NCI-H2227 treated with DMSO at 0.1 percent for 48 hours (cell line): ENCODE results near the gene CHI3L1.

Source experiments
- DNase-seq: peaks from one replicate; lab custom pipeline; 2025; lab: John Stamatoyannopoulos, UW

The CHI3L1 gene

GRCh38 chr1:203151362-203152157, 34.9 kb downstream of the CHI3L1 start:
- DNase-seq = no peak

GRCh38 chr1:203150511-203151297, 35.8 kb downstream of the CHI3L1 start:
- no peak for DNase-seq

- no peak for DNase-seq
These were observed 37.2 kb downstream of the CHI3L1 start for GRCh38 chr1:203149188-203149840.

GRCh38 chr1:203148579-203148978, 37.9 kb downstream of the CHI3L1 start:
- DNase-seq = no peak

GRCh38 chr1:203148127-203148526, 38.4 kb downstream of the CHI3L1 start:
- DNase-seq = no peak

DNA sequence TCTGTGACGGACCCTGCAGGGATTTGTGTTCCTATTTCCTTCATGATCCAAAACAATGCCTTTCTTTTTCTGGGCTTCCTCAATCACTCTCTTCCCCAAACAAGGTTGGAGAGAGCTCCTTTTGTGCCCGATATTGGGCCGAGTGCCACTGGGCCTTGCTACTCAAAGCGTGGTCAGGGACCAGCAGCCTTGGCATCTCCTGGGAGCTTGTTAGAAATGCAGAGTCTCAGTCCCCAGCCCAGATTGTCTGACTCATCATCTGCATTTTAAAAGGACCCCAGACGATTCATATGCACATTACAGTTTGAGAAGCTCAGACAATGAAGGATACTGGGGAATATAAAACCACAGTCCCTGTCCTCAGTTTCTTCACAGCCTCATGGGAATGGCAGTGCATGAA, 39.1 kb downstream of the CHI3L1 start:
- no peak for DNase-seq

DNA sequence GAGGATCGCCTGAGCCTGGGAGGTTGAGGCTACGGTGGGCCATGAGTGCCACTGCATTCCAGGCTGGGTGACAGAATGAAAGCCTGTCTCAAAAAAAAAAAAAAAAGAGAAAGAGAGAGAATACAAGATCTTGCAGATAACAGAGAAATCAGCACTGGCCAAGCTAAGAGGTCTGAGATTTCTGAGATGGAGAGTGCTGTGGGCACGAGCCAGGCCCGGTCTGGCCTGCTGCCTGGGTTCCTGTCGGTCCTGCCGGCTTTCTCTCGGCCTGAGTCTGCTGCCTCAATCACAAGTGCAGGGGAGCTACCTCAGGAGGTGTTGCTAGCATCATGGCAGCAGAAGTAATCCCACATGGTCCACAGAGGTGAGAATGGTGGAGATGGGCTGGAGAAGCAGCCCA, 40.0 kb downstream of the CHI3L1 start:
- no peak for DNase-seq

GRCh38 chr1:203146042-203146369, 40.5 kb downstream of the CHI3L1 start:
- DNase-seq = no peak

DNA sequence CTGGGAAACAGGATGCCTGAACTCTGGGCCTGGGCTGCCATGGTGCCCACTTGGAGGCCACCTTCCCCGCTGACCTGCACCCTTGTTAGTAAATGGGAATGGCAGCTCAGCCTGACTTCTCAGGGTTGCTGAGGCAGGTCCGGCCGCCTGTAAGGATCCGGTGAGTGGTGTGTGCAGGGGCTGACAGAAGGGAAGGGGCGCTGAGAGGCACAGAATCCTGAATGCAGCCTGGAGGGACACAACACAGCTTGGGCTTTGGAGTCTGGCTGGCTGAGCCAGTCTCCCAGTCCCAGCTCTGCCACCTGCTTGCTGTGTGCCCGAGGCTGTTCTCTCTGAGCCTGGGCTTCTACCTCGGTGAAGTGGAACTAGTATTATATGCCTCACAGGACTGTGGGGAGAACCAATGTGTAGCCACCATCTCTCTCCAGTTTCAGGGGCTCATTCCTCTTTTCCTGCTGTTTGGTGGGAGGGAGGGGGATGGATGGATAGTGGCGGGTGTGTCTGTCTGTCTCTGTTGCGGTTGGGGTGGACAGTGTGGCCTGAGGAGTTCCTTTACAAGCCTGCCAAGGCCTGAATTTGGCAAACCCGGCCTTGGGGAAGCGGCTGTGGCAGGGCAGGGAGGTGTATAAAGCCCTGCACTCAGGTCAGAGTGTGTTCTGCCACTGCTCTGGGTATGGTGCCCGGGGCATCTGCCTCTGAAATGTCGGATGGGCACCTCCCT, 41.0 kb downstream of the CHI3L1 start:
- no peak for DNase-seq

DNA sequence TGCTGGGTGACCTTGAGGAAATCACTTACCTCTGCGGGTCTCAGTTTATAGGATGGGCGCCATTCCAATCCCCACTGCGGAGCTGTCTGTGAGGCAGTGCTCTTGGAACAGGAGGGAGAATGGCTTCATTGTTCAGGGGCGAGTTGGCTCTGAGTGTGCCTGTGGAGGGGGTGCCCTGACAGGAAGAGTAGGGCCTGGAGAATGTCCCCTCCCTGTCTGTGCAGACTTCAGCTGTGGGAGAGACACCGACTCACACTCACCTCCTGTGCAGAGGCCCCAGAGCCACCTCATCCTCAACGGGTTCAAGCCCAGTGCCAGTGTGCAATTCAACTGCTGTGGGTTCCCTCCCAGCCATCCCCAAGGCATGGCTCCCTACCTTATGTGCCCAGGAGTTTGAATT, 41.8 kb downstream of the CHI3L1 start:
- no peak for DNase-seq

GRCh38 chr1:203143641-203144040, 42.9 kb downstream of the CHI3L1 start:
- no peak for DNase-seq

- DNase-seq = no peak
These were observed 43.7 kb downstream of the CHI3L1 start for GRCh38 chr1:203142684-203143408.

GRCh38 chr1:203142124-203142523, 44.4 kb downstream of the CHI3L1 start:
- DNase-seq = no peak

GRCh38 chr1:203140743-203141520, 45.6 kb downstream of the CHI3L1 start:
- DNase-seq = no peak

DNA sequence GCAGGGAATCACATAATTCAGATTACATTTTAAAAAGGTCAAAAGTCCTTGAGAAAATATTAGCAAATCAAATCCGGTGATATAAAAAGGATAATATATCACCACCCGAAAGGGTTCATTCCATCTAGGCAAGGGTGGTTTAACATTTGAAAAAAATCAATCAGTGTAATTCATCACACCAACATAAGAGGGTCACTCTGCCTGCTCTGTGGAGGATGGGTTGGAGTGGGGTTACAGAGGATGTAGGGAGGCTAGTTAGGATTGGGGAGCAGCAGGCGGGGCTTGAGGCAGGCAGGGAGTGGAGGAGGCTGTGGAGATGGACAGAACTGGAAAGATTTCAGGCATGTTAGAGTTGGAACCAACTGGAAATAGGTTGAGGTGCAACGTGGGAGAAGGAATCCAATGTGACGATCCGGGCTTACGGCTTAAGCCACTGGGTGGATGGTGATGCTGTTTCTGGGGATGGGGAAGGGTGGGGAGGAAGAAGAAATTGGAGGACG, 46.5 kb downstream of the CHI3L1 start:
- no peak for DNase-seq

- DNase-seq = no peak
These were observed 48.4 kb downstream of the CHI3L1 start for GRCh38 chr1:203138066-203138465.

DNA sequence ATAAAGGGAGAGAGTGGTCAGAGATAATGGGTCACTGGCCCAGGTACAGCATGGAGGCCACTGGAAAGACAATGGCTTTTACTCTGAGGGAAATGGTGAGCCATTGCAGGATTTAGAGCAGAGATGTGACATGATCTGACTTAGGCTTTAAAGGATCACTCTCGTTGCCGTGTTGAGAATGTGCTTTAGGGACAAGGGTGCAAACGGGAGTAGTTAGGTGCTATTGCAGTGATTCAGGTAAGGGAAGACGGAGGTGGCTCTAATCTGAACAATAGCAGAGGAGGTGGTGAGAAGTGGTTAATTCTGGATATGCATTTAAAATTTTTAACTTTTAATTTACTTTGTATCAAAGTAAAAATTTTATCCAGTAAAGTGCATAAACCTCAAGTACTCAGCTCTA, 49.2 kb downstream of the CHI3L1 start:
- DNase-seq = no peak

DNA sequence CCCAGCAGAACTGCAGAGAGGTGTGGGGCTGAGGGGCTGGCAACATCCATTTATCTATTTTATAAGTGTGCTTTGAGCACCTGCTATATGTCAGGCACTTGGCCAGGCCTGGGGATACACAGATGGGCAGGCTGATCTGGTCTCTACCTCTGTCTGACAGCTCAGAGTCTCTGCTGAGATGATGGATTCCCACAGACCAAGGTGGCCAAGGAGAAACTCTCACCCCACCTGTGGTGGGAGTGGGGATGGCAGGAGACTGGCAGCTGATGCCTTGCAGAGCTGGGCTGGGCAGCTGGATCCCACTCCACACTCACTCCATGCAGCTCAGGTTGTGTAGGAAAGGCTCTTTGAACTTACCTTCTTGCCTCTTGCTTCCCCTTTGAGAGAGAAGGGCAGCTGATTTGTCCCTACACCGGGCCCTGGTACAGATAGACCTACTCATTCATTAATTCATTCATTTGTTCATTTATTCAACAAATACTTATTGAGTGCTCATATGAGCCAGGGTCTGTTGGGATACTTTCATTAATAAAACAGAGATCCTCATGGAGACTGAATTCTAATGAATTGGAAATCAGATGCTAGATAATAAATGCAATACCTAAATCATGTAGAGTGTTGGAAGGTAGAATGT, 50.0 kb downstream of the CHI3L1 start:
- no peak for DNase-seq

DNA sequence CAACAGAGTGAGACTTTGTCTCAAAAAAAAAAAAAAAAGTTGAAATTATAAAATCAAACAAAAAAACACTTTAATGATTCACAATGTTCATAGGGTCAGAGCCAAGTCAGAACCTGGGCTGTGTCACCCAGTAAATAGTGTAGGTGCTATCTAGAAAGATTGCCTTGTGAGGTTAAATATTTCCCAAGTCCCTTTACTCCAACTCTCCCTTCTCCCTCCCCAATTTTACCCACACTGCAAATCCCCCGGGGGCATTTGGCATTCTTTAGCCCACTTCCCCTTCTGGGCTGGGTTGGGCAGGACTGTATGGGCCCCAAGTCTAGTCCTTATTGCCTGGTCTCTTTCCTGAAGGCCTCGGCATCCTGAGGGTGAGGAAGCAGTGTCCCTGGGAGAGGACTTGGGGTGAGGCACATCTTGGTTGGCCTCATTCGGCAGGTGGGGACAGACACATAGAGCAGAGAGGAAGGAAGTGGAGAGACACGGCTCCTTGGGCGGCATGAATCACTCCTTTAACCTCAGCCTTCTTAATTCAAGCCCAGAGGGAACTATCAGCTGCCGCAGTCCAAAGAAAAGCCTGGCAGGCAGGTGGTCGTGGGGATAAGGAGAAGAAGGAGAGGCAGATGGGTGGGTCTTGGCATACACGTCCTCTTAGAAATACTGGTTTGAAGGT, 50.7 kb downstream of the CHI3L1 start:
- DNase-seq = no peak
